Loucy (cell line): ENCODE data around the gene ZNRD2.

Source experiments
- EZH2phosphoT487 ChIP-seq: fragments of 200-600 bp; IDR thresholded peaks from 2 replicates; pipeline ENCODE4 v1.6.1; 2018; ENCODE audit warnings: antibody characterized with exemption, mild to moderate bottlenecking, moderate library complexity, borderline replicate concordance
- TF ChIP-seq, protein P1 (sequence below): fragments of 200-600 bp; sonication (generic); conservative IDR thresholded peaks from 2 replicates; pipeline ENCODE4 v1.5.1; 2014; ENCODE audit warnings: mild to moderate bottlenecking, antibody characterized with exemption, low read length

DNA sequence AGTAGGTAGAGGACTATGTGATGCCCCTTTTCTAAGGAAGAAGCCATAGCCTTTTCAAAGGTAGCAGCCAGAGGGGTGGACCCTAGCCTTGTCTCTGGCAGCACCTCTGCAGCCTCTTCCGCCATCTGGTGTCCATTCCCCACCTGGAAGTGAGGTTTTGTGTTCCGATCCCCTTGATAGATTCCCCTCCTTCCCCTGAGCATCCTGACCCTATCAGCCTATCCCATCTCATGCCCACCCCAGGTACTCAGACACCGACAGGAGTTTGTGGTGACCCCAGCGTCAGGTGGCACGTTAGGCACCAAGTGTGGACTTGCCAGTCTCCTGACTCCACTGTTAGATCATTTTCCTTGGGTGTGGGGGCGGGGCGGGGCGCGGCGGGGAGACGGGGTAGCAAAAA is 1.7 kb downstream of the ZNRD2 start:
- TF ChIP-seq, protein P1, sequence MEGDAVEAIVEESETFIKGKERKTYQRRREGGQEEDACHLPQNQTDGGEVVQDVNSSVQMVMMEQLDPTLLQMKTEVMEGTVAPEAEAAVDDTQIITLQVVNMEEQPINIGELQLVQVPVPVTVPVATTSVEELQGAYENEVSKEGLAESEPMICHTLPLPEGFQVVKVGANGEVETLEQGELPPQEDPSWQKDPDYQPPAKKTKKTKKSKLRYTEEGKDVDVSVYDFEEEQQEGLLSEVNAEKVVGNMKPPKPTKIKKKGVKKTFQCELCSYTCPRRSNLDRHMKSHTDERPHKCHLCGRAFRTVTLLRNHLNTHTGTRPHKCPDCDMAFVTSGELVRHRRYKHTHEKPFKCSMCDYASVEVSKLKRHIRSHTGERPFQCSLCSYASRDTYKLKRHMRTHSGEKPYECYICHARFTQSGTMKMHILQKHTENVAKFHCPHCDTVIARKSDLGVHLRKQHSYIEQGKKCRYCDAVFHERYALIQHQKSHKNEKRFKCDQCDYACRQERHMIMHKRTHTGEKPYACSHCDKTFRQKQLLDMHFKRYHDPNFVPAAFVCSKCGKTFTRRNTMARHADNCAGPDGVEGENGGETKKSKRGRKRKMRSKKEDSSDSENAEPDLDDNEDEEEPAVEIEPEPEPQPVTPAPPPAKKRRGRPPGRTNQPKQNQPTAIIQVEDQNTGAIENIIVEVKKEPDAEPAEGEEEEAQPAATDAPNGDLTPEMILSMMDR: peak; percentile 55
- TF ChIP-seq EZH2phosphoT487: no peak
